DND-41 (cell line): Measurements from ENCODE around the gene ACTL6B.

ENCODE experiments used
- EZH2 ChIP-seq: IDR thresholded peaks from 3 replicates; pipeline ENCODE4 v1.6.1; 2012; ENCODE audit warnings: borderline replicate concordance, low read depth, mild to moderate bottlenecking, moderate library complexity, low read length, inconsistent platforms; ENCODE audit not compliant: severe bottlenecking
- TF ChIP-seq, protein P1 (sequence below): IDR thresholded peaks from 2 replicates; pipeline ENCODE4 v1.5.1; 2012; ENCODE audit warnings: borderline replicate concordance, low read length, moderate library complexity, mild to moderate bottlenecking; ENCODE audit not compliant: poor library complexity, severe bottlenecking; ENCODE audit errors: extremely low read depth

DNA sequence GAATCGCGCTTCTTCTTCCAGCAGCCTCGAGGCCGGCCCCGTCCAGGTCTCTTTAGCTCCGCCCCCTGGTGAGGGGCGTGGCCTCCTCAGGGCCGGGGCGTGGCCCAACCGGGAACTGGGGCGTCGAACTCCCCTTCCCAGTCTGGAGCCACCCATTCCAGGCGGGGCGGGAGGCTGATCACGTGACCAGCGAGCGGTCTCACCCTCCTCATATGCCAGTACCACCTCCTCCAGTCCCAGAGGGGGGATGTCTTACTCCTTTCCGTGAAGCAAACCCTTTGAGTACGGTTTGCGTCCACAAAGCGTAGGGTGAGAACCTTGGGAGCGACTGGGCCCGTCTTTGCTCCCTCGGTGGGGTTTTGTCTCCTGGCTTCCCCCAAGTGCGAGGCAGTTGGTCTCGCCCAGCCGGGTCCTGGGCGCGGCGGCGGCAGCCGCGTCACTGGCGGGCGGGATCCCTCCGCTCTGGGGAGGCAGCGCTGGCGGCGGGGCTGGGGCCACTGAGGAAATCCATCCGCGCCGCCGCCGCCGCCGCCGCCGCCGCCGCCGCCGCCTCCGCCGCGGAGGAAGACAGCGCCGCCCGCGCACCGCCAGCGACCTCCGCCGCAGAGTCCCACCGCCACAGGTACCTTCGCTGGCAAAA, 17.2 kb upstream of the ACTL6B start, which contains the start of gene GNB2:
- TF ChIP-seq, protein P1, sequence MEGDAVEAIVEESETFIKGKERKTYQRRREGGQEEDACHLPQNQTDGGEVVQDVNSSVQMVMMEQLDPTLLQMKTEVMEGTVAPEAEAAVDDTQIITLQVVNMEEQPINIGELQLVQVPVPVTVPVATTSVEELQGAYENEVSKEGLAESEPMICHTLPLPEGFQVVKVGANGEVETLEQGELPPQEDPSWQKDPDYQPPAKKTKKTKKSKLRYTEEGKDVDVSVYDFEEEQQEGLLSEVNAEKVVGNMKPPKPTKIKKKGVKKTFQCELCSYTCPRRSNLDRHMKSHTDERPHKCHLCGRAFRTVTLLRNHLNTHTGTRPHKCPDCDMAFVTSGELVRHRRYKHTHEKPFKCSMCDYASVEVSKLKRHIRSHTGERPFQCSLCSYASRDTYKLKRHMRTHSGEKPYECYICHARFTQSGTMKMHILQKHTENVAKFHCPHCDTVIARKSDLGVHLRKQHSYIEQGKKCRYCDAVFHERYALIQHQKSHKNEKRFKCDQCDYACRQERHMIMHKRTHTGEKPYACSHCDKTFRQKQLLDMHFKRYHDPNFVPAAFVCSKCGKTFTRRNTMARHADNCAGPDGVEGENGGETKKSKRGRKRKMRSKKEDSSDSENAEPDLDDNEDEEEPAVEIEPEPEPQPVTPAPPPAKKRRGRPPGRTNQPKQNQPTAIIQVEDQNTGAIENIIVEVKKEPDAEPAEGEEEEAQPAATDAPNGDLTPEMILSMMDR, result no peak
- no peak for TF ChIP-seq EZH2
